ENCODE data around the gene MAB21L4.

MAB21L4 gene

DNA sequence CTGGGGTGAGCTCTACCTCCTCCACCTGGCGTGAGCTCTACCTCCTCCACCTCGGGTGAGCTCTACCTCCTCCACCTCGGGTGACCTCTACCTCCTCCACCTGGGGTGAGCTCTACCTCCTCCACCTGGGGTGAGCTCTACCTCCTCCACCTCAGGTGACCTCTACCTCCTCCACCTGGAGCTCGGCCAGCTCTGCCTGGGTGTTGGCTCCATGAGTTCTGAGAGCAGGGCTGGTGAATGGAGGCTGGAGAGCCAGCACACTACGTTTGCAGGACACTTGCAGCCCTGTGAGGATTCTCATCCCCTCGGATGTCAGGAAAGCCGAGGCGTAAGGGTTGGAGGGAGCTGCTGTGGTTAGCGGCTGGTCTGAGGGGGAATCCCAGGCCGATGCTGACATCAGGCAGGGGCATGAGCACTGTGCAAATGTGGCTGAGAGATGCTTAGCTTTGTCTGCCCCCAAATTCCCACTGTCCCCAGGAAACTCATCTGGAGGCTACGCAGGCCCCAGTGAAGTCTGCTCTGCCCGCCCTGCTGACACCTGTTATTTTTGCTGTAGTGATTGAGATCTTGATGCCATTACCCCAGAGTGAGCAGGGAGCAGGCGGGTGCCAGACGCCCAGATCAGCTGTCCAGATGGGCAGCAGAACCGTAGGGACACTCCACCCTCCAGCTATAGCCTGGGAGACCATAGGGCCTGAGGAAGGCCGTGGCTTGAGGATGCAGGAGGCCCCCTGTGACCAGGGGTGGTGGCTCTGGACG lies 13.4 kb upstream of the MAB21L4 start:
- DNase-seq: no peak

DNA sequence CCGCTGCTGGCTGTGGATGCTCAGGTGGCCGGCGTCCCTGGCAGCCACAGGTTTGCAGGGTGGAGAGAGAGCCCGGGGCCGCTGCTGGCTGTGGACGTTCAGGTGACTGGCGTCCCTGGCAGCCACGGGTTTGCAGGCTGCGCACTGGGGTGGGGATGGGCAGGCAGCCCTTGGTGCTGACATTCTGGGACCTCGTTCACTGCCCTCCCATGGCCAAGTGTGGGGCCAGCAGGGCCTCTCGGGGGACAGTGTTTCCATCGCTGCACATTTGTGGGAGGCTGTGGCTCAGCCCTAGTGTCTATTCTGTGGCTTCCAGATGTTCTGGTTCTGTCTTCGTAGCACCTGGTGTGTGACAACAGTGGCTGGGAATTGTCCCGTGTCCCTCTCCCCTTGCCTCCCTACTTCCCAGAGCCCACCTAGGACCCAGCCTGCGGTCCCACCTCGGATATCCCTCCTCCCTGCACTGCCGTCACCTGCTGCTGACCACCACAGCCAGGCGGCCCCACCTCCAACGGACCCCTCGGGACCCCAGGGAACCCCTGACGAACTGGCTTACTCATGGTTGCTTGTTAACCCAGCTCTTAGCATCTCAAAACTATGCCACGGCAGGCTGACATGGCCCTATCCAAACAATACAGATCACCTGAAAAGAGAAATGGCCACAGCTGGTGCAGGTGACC lies 11.1 kb upstream of the MAB21L4 start:
- no peak for DNase-seq

DNA sequence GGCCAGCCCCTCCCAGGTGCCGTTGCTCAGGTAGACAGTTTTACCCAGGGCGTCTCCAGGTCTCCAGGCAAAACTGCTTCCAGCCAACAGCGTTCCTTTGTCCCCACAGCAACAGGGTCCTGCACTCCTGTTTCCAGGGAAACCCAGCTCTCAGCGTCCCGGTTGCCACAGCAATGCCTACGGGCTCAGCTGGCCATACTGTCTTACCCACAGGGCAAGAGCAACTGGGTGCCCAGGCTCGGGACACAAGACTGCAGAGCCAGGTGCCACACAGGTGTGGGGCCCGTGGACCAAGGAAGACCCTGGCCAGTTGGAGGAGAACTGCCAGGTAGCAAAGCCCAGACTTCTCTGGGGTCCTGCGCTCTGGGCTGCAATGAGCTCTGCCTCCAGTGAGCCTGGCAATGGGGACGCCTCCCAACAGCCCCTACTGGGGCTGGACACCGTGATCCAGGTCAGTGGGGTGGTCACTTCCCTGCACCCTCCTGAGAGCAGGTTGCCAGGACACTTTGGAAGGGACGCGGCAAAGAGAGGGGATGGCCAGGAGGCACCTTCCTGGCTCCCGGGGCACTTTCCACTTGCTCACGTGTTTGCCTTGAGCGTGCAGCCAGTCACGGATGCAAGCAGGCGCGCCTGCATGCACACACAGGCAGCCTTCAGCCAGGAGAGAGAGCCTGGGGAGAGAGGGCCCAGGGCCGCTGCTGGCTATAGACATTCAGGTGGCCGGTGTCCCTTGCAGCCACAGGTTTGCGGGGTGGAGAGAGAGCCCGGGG lies 10.4 kb upstream of the MAB21L4 start, which contains the start of gene CROCC2:
CROCC2 (plus strand) TSS at position 196 of the 770 bp plus-strand sequence; CDS start at position 374, 178 bp downstream.
- DNase-seq: no peak

DNA sequence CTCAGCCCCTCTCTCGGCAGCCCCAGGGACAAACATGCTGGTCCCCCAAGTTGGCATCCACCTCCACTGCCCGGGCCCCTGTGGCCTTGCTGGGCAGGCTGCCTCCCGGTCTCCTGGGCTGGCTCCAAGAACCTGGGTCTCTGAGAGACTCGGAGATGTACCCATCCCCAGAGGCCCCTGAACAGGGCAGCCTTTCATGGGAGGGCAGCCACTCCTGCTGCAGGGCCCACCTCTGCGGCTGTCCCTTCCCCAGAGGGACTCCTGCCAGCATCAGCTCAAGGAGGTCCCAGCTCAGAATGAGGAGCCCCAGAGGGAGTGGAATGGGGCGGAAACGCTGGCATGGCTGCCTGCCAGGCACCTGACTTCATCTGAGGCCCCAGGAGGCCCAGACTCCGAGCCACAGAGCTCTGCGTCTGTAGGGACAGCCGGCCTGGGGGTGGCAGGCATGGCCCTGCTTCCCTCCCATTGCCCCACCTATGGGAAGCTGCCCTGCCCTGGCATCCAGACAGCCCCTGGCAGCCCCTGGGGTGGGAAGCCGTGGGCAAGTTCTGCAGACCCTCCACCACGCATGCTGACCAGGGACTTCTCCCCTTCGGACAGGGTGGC lies 9.3 kb upstream of the MAB21L4 start:
- DNase-seq: no peak

DNA sequence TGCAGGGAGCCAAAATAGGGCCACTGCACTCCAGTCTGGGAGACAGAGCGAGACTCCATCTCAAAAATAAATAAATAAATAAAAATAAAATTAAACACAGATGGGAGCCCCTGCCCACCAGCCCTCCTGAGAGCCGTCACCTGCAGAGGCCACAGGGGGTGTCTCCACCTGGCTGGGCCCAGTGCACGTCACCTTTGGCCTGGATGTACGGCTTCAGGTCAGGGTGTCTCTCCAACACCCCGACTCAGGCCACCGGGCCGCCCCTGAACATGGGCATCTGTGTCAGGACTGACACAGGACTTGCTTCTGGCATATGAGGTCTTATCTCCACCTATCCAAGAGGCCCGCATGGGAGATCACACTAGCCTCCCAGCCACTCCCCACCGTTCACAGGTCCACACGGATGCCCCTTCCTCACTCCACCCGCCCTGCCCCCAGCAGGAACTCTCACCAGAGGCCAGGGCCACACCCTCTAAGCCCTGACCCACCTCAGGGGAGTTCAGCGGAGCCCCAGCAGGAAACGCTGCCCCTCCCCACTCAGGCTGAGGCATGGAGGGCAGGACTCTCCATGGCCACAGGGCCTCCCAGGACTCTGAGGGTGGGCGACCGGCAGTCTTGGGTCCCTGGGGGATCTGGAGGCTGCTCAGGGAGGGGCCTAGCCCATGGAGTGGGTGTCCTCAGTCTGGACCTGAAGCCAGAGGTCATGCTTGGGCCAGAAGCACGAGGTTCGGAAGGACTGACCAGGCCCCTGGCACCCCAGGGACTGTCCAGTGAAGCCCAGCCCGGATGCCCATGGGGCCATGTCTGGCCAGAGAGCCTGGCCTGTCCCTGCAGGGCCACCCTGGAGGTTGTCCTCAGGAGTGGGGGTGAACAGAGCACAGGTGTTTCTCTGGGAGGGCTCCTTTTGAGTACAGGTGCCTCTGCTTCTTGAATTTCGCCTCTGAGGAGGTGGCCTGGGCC lies 8.5 kb upstream of the MAB21L4 start:
- no peak for DNase-seq

DNA sequence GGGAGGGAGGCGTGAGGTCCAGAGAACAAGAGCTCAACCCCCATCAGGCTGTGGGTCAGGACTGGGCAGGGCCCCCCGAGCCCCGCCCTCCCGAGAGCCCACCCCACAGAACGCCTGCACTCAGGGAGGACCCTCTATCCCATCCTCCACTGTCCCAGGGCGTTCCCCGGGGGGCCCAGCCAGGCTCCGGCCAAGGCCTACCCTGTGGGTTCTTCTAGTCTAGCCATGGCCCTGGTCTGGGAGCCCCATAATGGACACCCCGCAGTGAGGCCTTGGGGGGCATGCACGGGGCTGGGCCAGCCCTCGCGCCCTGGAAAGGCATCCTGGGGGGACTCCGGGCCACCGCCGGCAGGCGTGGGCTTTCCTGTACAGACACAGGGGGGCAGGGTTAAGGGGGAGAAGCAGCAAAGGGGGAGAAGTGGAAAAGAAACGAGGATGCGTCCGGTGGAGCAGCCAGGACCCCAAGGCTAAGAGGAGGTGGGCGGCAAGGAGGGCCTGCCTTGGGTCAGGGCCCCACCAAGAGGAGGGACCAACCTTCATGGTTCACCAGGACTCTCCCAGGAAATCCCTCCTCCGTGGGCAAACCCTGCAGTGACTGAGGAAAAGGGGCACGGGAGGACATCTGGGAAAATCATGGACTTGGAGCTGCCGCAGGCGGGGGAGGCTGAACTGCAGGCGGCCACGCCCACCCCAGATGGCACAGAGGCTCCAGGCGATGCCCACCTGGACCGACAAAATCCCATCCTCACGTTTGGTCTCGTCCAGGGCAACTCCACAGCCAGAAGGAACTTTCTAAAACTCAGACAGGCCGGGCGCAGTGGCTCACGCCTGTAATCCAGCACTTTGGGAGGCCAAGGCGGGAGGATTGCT lies 7.5 kb upstream of the MAB21L4 start:
- DNase-seq: no peak

DNA sequence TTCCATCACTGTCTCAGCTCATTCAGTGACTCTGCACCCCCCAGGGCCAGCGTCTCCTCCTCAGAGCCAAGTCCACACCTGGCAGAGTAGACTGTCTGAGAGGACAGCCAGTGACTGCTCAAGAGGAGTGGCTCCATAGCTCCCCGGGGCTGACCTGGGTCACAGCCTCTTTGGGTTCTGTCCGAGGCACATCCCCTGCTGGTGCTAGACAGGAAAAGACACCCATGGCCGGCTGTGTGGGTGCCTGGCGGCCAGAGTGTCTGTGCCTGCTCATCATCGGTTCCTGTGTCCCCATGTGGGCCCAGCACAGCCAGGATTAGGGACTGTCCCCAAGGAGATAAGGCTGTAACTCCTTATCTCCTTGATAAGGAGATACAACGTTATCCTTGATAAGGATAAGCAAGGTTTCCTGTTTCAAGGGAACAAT lies 6.7 kb upstream of the MAB21L4 start:
- no peak for DNase-seq

DNA sequence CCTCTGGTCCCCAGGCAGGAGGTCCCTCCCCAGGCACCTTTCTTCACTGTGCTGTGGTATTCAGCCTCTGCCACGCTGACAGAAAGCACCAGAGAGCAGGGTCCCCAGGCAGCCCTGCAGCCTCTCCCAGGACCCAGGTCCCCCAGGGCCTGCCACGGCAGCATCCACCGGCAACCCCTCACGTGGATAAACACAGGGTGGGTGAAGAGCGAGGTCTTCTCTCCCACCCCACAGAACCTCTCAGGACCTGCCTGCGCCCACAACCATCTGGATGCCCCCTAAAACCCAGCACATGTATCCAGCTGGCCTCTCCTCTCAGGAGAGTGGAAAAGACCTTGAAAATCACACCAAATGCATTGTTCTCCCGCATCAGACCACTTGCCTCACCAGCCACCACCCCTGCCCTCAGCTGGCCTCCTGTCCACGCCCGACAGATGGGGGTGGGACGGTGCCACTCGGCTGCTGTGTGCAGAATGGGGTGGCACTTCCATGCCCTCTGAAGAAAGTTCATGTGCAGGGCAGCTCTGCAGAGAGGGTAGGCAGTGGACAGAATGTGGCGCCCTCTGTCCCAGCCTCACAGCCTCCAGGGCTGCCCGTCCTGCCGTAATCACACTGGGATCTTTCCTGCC lies 6.1 kb upstream of the MAB21L4 start:
- DNase-seq: no peak

DNA sequence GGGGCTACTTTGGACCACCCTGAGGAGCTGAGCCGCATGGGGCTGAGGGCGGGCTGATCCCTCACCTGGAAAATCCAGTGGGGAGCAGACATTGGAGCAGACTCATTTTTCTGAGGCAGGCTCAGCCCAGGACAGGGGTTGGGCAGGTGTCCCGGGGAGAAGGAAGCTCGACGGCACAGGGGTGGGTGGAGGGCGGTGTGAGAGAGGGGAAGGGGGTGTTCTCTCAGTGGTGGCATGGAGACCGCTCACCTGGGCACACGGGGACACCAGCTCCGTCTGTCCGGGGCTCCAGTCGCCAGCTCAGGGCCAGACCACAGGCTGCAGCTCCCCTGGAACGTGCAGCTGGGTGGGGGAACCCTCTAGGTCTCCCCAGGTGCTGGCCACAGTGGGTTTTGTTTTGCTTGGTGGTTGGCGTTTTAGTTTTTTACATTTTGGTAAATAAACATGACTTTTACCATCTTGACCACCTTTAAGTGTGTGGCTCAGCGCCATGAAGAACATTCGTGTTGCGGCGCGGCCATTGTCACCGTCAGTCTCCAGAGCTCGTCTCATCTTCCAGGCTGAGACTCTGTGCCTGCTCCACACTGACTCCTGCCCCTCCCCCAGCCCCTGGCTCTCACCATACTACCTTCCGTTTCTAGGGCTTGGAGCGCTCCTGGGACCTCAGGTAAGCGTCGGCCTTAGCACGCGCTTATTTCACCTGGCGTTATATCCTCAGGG lies 4.3 kb upstream of the MAB21L4 start:
- no peak for DNase-seq

DNA sequence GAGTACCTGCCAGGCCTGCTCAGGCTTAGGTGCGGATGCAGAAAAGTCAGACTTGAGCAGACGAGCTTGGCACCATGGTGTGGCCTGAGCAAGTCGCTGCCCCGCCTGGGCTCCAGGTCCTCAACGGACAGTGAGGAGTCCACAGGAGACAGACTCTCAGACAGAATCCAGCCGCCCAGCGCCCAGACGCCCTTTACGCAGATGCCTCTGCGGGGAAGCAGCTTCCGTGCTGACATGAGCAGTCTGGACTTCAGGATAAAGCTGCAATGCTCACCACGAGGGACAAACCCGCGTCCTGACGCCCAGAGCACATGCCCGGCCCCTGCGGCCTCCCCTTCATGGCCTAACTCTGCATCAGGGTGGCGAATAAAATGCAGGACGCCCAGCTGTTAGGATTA lies 3.5 kb upstream of the MAB21L4 start:
- DNase-seq: no peak

DNA sequence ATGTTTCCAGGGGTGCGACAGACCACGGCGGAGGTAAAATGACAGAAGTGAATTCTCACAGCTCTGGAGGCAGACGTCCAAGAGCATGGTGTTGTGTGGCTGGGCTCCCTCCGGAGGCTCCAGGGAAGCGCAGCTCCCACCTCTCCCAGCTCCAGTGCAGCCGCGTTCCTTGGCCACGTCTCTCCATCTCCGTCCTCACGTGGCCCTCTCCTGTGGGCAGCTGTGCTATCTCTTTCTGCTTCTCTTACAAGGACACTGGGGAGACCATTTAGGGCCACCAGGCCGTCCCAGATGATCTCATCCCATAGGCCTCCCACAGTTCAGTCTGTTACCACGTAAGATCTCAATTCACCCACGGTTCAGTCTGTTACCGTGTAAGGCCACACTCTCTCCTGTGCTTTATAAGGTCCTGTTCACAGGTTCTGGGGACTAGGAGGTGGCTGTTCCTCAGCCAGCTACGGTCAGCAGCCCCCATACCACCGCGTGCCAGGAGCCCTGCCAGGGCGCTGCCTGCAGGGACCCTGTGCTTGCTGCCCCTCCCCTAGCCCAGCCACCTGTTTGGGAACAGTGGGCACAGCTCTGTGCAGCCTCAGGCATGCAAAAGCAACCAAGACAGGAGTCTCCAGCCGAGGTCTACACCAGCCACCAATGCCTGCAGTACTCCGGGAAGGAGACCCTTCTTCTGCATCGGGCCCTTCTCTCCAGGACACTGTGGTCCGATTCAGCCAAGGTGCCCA lies 2.9 kb upstream of the MAB21L4 start:
- no peak for DNase-seq

DNA sequence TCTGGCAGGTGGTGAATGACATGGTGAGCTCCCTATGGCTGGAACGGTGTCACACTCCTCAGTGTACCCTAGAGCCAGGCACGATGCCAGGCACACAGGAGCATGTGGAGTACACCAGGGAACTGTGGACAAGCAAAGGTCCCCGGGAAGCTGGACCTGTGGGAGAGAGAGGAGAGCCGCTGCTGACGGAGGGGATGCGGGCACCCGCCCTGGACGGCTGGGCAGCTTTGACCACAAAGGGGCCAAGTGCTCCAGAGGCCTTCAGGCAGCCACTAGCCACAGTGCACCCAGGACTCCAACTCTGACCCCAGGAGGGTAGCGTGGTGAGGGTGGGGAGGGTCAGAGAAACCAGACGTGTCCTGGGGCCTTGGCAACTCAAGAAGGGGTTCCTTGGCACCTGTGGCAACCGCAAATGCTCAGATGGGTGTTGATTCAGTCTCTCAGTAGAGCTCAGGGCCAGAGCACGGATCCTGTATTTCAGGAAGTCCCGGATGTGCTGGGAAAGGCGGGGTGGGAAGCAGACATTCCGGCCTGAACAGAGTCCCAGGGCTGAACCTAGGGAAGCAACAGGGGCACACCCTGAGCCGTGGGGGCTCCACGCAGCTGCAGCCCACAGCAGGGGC lies 2.3 kb upstream of the MAB21L4 start:
- DNase-seq: no peak

DNA sequence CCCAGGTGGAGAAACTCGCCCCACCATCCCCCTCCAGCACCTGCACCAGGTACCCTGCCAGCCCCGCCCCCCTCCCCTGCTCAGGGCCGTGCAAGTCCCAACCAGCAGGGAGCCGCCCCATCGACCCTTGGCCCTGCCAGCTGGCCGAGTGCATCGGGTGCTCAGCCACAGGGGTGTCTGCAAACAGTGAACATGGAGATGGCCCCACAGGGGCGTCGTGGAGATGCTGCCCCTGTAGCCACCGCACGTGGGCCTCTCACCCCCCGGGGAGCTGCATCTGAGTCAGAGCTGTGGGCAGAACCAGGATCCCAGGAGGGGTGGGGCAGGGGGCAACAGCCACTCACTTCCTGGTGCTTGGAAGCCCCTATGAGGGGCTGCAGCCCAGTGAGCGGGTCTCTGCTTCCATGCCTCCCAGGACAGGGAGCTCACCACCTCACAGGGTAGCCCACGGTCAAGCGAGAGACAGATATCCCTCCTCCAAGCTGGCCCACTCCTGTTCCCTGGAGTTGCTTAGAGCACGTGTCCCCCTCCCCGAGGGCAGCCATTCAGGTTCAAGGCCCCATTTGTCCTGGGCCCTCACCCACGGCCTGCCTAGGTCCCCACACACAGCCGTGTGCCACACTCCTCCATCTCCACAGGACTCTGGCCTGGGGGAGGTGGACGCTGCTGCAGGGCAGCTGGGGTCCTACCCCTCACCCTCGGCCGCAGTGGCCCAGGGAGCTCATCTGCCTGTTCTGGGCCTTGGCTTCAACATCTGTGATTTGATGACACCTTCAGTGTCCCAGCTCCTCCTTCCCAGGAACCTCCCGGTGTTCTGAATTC lies 1.1 kb upstream of the MAB21L4 start:
- DNase-seq: no peak

DNA sequence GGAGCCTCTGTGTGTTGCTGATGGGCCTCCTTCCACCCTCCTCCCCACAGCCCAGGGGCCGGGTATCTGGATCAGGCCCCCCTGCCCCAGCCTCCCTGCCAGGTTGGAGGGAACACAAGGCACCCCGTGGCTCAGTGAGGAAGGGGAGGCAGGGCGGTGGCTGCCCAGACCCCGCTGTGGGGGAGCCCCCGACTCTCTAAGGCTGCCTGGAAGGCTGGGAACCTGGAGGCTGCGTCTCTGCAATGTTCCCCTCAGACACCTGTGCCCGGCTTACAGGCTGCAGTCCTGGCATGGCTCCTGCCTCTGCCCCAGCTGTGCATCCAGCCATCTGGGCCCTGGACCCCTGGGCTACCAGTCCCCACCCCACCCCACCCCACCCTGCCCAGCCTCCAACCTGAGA lies 438 bp upstream of the MAB21L4 start:
- no peak for DNase-seq

DNA sequence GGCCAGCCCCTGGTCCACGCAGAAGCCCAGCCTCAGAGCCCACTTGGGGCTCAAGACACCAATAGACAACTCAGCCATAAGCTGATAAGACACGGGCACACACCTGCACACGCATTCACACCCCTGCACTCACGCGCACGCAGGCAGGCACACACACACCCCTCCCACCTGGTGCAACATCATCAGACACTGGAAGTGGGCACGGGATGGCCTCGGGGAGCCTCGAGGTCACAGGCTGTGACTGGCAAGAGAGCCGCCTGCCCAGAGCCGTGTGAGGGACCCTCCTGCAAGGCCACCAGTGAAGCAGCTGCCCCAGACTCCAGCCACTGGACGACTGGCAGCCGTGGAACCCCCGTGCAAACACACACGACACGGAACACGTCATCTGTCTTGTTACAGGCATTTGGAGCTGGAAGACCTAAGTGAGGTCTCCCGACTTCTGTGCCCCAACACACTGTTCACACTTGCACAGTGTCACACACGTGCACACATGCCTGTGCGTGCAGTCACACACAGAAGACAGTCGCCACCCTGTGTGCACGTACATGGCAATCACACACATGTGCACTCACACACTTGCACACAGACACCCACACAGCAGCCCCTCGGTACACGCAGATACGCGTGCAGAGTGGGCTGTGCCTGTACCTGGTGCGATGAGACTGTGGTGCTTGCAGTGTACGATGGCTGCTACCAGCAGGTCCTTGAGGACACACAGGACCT lies 959 bp downstream of the MAB21L4 start:
- no peak for DNase-seq

DNA sequence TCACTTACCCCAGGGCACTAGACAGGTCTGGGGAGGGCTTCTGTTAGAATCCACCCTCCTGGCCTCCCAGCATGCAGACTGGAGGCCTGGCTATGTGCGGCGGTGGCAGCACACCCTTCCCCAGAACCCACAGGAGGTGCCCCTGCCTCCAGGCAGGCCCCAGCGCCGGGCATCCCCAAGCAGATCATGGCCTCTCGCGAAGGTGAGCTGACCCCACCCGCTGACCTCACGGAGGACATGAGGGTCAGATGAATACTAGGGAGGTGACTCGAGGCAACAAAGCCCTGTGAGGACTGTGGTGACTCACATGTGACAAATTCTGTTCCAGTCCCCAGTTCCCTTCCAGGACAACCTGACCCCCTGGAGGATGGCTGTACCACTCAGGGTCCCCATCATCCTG lies 1.9 kb downstream of the MAB21L4 start:
- no peak for DNase-seq

DNA sequence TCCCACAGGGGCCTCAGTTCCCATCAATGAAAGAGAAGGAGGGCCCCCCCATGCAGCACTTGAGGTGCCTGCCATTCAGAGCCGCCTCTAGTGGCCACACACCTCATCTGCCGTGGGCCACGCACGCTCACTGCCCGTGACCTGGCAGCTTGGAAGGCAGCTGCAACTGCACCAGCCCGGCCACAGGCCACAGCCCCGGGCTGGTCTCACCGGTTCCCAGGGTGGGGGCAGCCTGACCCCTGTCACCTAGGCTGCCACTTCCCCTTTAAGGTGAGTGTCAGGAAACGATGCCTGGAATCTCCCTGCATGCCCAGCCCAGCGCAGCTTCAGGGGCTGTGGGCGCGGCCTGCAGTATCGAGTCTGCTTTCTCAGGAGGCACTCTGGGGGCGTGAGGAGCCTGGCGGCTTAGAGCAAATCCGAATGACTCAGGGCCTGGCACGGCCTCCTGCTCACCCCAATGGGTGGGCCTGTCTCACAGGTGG lies 2.6 kb downstream of the MAB21L4 start:
- no peak for DNase-seq
